B cell (primary cell): ENCODE results near the gene PLD1. TPM values are rescaled to one million over a fixed set of nuclear protein-coding genes. Genes with fewer than 3 reads are reported as not detected.
"Not testable (repeated sequence)": the region's sequence is repeated elsewhere in the genome, so short reads cannot be mapped to it uniquely, and the experiment has no call there.

Source experiments
- ATAC-seq: fragments of 200-7000 bp; cut with Tn5 transposase; one replicate; pipeline ENCODE4 v1.10.0; 2021; ENCODE audit warnings: low read depth, mild to moderate bottlenecking, moderate number of reproducible peaks, moderate library complexity
- CTCF ChIA-PET: fragments of 350-600 bp; sonication (Branson Sonifier 250); formaldehyde crosslinking; loops from one replicate; lab custom pipeline; 2021; ENCODE audit warnings: antibody characterized with exemption, inconsistent platforms; lab: Charles Lee
- POLR2A ChIA-PET: fragments of 350-600 bp; sonication (Branson Sonifier 250); formaldehyde crosslinking; loops from one replicate; lab custom pipeline; 2021; ENCODE audit warnings: antibody characterized with exemption; lab: Charles Lee
- DNase-seq: peaks from one replicate; pipeline ENCODE4 v3.0.0; 2013
- H2AFZ ChIP-seq: 2 replicates; pipeline ENCODE4 v1.6.1; 2012; ENCODE audit warnings: mild to moderate bottlenecking, low read depth, low read length; ENCODE audit not compliant: insufficient read depth, poor library complexity, severe bottlenecking
- H3K27ac ChIP-seq, 2 donors: 1 replicate in 1 of 2; 2 replicates in 1 of 2; pipeline ENCODE4 v1.5.1; 2012 to 2013; ENCODE audit warnings: low read length in 2 of 2, mild to moderate bottlenecking in 2 of 2, moderate library complexity in 1 of 2
- H3K27me3 ChIP-seq, 4 experiments: fragments of 200-600 bp in 1 of 4; sonication (generic) in 1 of 4; replicated peaks in 1 of 4; 1 replicate in 2 of 4; 2 replicates in 2 of 4; pipeline versions ENCODE4 v1.6.1 to v1.7.0; 2013 to 2016; ENCODE audit warnings: low read length in 3 of 4, mild to moderate bottlenecking in 2 of 4, mixed read lengths in 1 of 4, moderate library complexity in 1 of 4; ENCODE audit not compliant: insufficient read depth in 4 of 4, control insufficient read depth in 3 of 4; ENCODE audit errors: control extremely low read depth in 1 of 4
- H3K36me3 ChIP-seq, 2 experiments: replicated peaks in 1 of 2; 1 replicate in 1 of 2; 2 replicates in 1 of 2; pipeline versions ENCODE4 v1.6.1 to v1.7.1; 2013; ENCODE audit warnings: low read length in 1 of 2; ENCODE audit not compliant: insufficient read depth in 2 of 2, control insufficient read depth in 1 of 2; ENCODE audit errors: control extremely low read depth in 1 of 2, extremely low read depth in 1 of 2
- H3K4me1 ChIP-seq, 2 donors: fragments of 200-600 bp in 1 of 2; sonication (generic) in 1 of 2; 1 replicate in 1 of 2; 2 replicates in 1 of 2; pipeline versions ENCODE4 v1.5.1 to v1.6.1; 2013 to 2017; ENCODE audit warnings: low read length in 2 of 2; ENCODE audit not compliant: control insufficient read depth in 2 of 2, insufficient read depth in 2 of 2
- H3K4me2 ChIP-seq: replicated peaks from 2 replicates; pipeline ENCODE3; 2012; ENCODE audit warnings: mild to moderate bottlenecking, low read depth, low read length; ENCODE audit not compliant: poor library complexity, severe bottlenecking
- H3K4me3 ChIP-seq, 5 experiments: fragments of 200-600 bp in 1 of 5; sonication (generic) in 1 of 5; 1 replicate in 3 of 5; 2 replicates in 2 of 5; pipeline versions ENCODE4 v1.5.1 to v1.7.0; 2011 to 2016; ENCODE audit warnings: low read length in 4 of 5, mild to moderate bottlenecking in 4 of 5, low read depth in 2 of 5, control low read depth in 1 of 5, moderate library complexity in 1 of 5; ENCODE audit not compliant: insufficient read depth in 1 of 5; ENCODE audit errors: control extremely low read depth in 1 of 5, extremely low read depth in 1 of 5
- H3K79me2 ChIP-seq: fragments of 200-600 bp; sonication (generic); one replicate; pipeline ENCODE4 v1.6.0; 2016; ENCODE audit warnings: low read length; ENCODE audit not compliant: control insufficient read depth, insufficient read depth
- H3K9ac ChIP-seq: fragments of 200-600 bp; sonication (generic); 2 replicates; pipeline ENCODE4 v1.6.1; 2017; ENCODE audit warnings: mild to moderate bottlenecking, low read length, moderate library complexity
- H3K9me3 ChIP-seq, 3 donors: one replicate each; pipeline versions ENCODE4 v1.6.1 to v1.7.1; 2013; ENCODE audit warnings: low read length in 2 of 3; ENCODE audit not compliant: control insufficient read depth in 2 of 3, insufficient read depth in 1 of 3; ENCODE audit errors: control extremely low read depth in 1 of 3
- H4K20me1 ChIP-seq: 2 replicates; pipeline ENCODE4 v1.6.0; 2012; ENCODE audit warnings: mild to moderate bottlenecking, low read length; ENCODE audit not compliant: insufficient read depth, control insufficient read depth, poor library complexity, severe bottlenecking
- H3K27ac Mint-ChIP-seq: one replicate; pipeline ENCODE4 v1.8.0; 2021; ENCODE audit warnings: mixed read lengths
- H3K27me3 Mint-ChIP-seq: one replicate; pipeline ENCODE4 v1.8.0; 2021; ENCODE audit warnings: mixed read lengths
- H3K4me1 Mint-ChIP-seq: one replicate; pipeline ENCODE4 v1.8.0; 2021; ENCODE audit warnings: mixed read lengths
- H3K4me3 Mint-ChIP-seq: one replicate; pipeline ENCODE4 v1.8.0; 2021; ENCODE audit warnings: mixed read lengths
- H3K9me3 Mint-ChIP-seq: one replicate; pipeline ENCODE4 v1.8.0; 2022; ENCODE audit warnings: mixed read lengths; ENCODE audit not compliant: insufficient read depth
- CTCF ChIP-seq: fragments of 200-600 bp; IDR thresholded peaks from one replicate; pipeline ENCODE4 v1.8.0; 2022; ENCODE audit warnings: antibody characterized with exemption, mild to moderate bottlenecking
- EZH2 ChIP-seq: IDR thresholded peaks from 2 replicates; pipeline ENCODE4 v1.6.1; 2012; ENCODE audit warnings: borderline replicate concordance, low read depth, mild to moderate bottlenecking, moderate library complexity, low read length; ENCODE audit not compliant: insufficient read depth, poor library complexity, severe bottlenecking
- WGBS: methylation state at CpG from one replicate; pipeline ENCODE4 v1.1.5; 2013; ENCODE audit warnings: missing lambda C conversion rate; ENCODE audit not compliant: insufficient coverage; 5-methylcytosine and 5-hydroxymethylcytosine counted together
- intact Hi-C: fragments of 100-400 bp; cut with micrococcal nuclease; formaldehyde crosslinking; loops from one replicate; pipeline ENCODE4 v1.10.0; 2022
- polyA plus RNA-seq: library from polyadenylated mRNA; depleted of rRNA; stranded (reverse); fragments of >200 nt; gene quantifications from 2 replicates; pipeline ENCODE4 v1.2.3, GENCODE V29; 2012
- total RNA-seq, 2 donors: library from RNA; stranded (reverse); fragments of 120-200 nt in 1 of 2; gene quantifications; 1 replicate in 1 of 2; 2 replicates in 1 of 2; pipeline versions ENCODE4 v1.2.3 to v1.2.4, GENCODE V29; 2013 to 2022

PLD1 gene
- total and polyA plus RNA-seq, 2 donors (not counting 1 experiment from before 2014, with no cell fraction given): 0.24 to 0.52 TPM

- ATAC-seq (no peak), DNase-seq (no peak)
- Histone ChIP-seq H3K9me3 (no peaks in the 10 kb centered on the region), H3K4me3 (no peak overlapping the region), H4K20me1 (no peaks in the 10 kb centered on the region), H3K4me2 (no peak overlapping the region), H3K9ac (no peak overlapping the region), H3K36me3 (no peaks in the 10 kb centered on the region), H2AFZ (no peak overlapping the region), H3K27ac (no peak overlapping the region), H3K79me2 (no peaks in the 10 kb centered on the region), H3K27me3 (peaks cover 0 to 5% (median 2%) of the 10 kb centered on the region in 4 experiments), H3K4me1 (no peaks in the 10 kb centered on the region)
- ChIA-PET CTCF (no interaction called here), POLR2A (no interaction called here)
- WGBS: no CpG with 5 or more reads among the region's 2 CpGs
- Mint-ChIP-seq H3K4me3 (no peak overlapping the region), H3K4me1 (no peaks in the 10 kb centered on the region), H3K27ac (no peak overlapping the region), H3K9me3 (peaks cover 2% of the 10 kb centered on the region), H3K27me3 (peaks cover 12% of the 10 kb centered on the region)
- TF ChIP-seq CTCF: no peak
- no peak for TF ChIP-seq EZH2
- intact Hi-C loops: no loop called here
Observed at GRCh38 chr3:171815973-171816595, 5.8 kb upstream of the PLD1 start.

DNA sequence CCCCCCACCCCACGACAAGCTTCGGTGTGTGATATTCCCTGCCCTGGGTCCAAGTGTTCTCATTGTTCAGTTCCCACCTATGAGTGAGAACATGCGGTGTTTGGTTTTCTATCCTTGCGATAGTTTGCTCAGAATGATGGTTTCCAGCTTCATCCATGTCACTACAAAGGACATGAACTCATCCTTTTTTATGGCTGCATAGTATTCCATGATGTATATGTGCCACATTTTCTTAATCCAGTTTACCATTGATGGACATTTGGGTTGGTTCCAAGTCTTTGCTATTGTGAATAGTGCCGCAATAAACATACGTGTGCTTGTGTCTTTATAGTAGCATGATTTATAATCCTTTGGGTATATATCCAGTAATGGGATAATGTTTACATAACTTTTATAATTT, 4.4 kb upstream of the PLD1 start:
- H3K79me2 ChIP-seq, H3K4me3 Mint-ChIP-seq, ATAC-seq, H3K36me3 ChIP-seq, H3K27ac Mint-ChIP-seq, H3K4me3 ChIP-seq, DNase-seq, H3K4me1 Mint-ChIP-seq, H3K9me3 ChIP-seq, H3K27ac ChIP-seq, CTCF ChIA-PET, POLR2A ChIA-PET, H3K4me2 ChIP-seq, H4K20me1 ChIP-seq, H2AFZ ChIP-seq, H3K9me3 Mint-ChIP-seq, intact Hi-C loops, H3K9ac ChIP-seq: not testable (repeated sequence)
- Histone ChIP-seq H3K27me3 (peaks cover 0 to 18% (median 12%) of the 10 kb centered on the region in 4 experiments), H3K4me1 (peaks cover 7 to 11% of the 10 kb centered on the region in 2 donors)
- WGBS: no CpG with 5 or more reads among the region's 6 CpGs
- peaks cover 20% of the 10 kb centered on the region for H3K27me3 Mint-ChIP-seq
